GM12878 (cell line): ENCODE measurements around the gene PCK2. TPM values are rescaled to one million over a fixed set of nuclear protein-coding genes. Genes with fewer than 3 reads are reported as not detected.

Source experiments
- ATF7 ChIP-seq: fragments of 450-650 bp; IDR thresholded peaks from 2 replicates; pipeline ENCODE4 v1.6.1; 2016; ENCODE audit warnings: low read depth, mild to moderate bottlenecking
- BCL11A ChIP-seq: IDR thresholded peaks from 2 replicates; pipeline ENCODE4 v1.6.1; 2011; ENCODE audit warnings: low read depth, low read length
- BMI1 ChIP-seq: fragments of 450-650 bp; IDR thresholded peaks from 2 replicates; pipeline ENCODE4 v1.6.1; 2016; ENCODE audit warnings: mild to moderate bottlenecking, moderate library complexity, borderline replicate concordance
- CHD4 ChIP-seq: fragments of 200-600 bp; sonication (generic); IDR thresholded peaks from 2 replicates; pipeline ENCODE4 v1.6.1; 2016; ENCODE audit warnings: mild to moderate bottlenecking
- FOXK2 ChIP-seq: fragments of 450-650 bp; IDR thresholded peaks from 2 replicates; pipeline ENCODE4 v1.6.1; 2017; ENCODE audit warnings: mild to moderate bottlenecking, moderate library complexity
- HDGF ChIP-seq: fragments of 450-650 bp; IDR thresholded peaks from 2 replicates; pipeline ENCODE4 v1.6.1; 2016; ENCODE audit warnings: antibody characterized with exemption
- NFIC ChIP-seq: IDR thresholded peaks from 2 replicates; pipeline ENCODE4 v1.6.1; 2012; ENCODE audit warnings: low read depth, mild to moderate bottlenecking, inconsistent platforms, low read length, moderate library complexity
- NR2F1 ChIP-seq: fragments of 450-650 bp; conservative IDR thresholded peaks from 2 replicates; pipeline ENCODE4 v1.6.1; 2017; ENCODE audit warnings: mild to moderate bottlenecking
- POLR2AphosphoS5 ChIP-seq: IDR thresholded peaks from 2 replicates; pipeline ENCODE4 v1.6.1; 2011; ENCODE audit warnings: mild to moderate bottlenecking, low read length, inconsistent platforms
- PRDM15 ChIP-seq: fragments of 450-650 bp; formaldehyde crosslinking; IDR thresholded peaks from 2 replicates; pipeline ENCODE4 v1.4.0; 2020; ENCODE audit warnings: mild to moderate bottlenecking, moderate library complexity
- SMAD1 ChIP-seq: fragments of 450-650 bp; IDR thresholded peaks from 2 replicates; pipeline ENCODE4 v1.6.1; 2018; ENCODE audit warnings: mild to moderate bottlenecking, low read depth; ENCODE audit not compliant: partially characterized antibody
- SMC3 ChIP-seq: IDR thresholded peaks from 2 replicates; pipeline ENCODE4 v1.6.1; 2011; ENCODE audit warnings: low read length, improper control_type of control experiment, borderline replicate concordance
- STAT3 ChIP-seq: IDR thresholded peaks from 2 replicates; pipeline ENCODE4 v1.6.1; 2011; ENCODE audit warnings: low read depth, low read length, improper control_type of control experiment
- SUZ12 ChIP-seq: fragments of 200-600 bp; sonication (generic); IDR thresholded peaks from one replicate; pipeline ENCODE4 v1.6.1; 2018; ENCODE audit warnings: antibody characterized with exemption, mild to moderate bottlenecking; ENCODE audit not compliant: unreplicated experiment
- YY1 ChIP-seq: IDR thresholded peaks from 2 replicates; pipeline ENCODE4 v1.6.1; 2011; ENCODE audit warnings: low read depth, mild to moderate bottlenecking, low read length
- ZBTB11 ChIP-seq: fragments of 450-650 bp; formaldehyde crosslinking; IDR thresholded peaks from 2 replicates; pipeline ENCODE4 v1.5.0; 2022; ENCODE audit warnings: mild to moderate bottlenecking, missing genetic modification characterization
- ZNF207 ChIP-seq: fragments of 450-650 bp; IDR thresholded peaks from 2 replicates; pipeline ENCODE4 v1.6.1; 2014; ENCODE audit warnings: antibody characterized with exemption, mild to moderate bottlenecking, borderline replicate concordance
- ZNF687 ChIP-seq: fragments of 450-650 bp; IDR thresholded peaks from 2 replicates; pipeline ENCODE4 v1.6.1; 2017; ENCODE audit warnings: mild to moderate bottlenecking, moderate library complexity
- ZZZ3 ChIP-seq: IDR thresholded peaks from 2 replicates; pipeline ENCODE4 v1.6.1; 2011; ENCODE audit warnings: low read depth; ENCODE audit not compliant: control insufficient read depth, insufficient read length
- polyA plus RNA-seq, 11 experiments: library from polyadenylated mRNA; depleted of rRNA in 4 of 11; unstranded in 6 of 11; stranded (reverse) in 5 of 11; fragments of >200 nt; fragmentation: Nextera tagmentation in 4 of 11; fragmentation: Illumina TruSeq in 1 of 11; extraction: Ambion mirVana in 4 of 11; extraction: Trizol in 1 of 11; gene quantifications; 1 replicate in 1 of 11; 2 replicates in 10 of 11; pipeline versions ENCODE4 v1.2.1 to v1.2.3, GENCODE V29; 2011 to 2016; ENCODE audit warnings: inconsistent platforms in 2 of 11, missing spikeins in 2 of 11, low read depth in 1 of 11
- total RNA-seq, 4 experiments: library from RNA; depleted of rRNA in 3 of 4; stranded (reverse); fragments of >200 nt in 3 of 4; fragmentation: Illumina TruSeq in 1 of 4; extraction: Trizol in 1 of 4; gene quantifications; 2 replicates each; pipeline versions ENCODE4 v1.2.1 to v1.2.3, GENCODE V29; 2013 to 2021

The PCK2 gene
- total and polyA plus RNA-seq, 10 of the 15 experiments (the other 5 are each of a cell fraction or from before 2014, with no cell fraction given): 6.6 to 110 (median 44.6) TPM

GRCh38 chr14:24093901-24094840 lies at the start of gene PCK2 (continued):
- TF ChIP-seq ZBTB11 (CRISPR knock-in tag): no peak
- no peak for TF ChIP-seq ZZZ3
- TF ChIP-seq ZNF207: 0 out of 2 replicates have a peak, but pooled peaks have one; percentile 25
- TF ChIP-seq NR2F1: peak; percentile 64; the same call in 1 of the 2 replicates
- peak; percentile 26; the same call in 1 of the 2 replicates for TF ChIP-seq ATF7
- no peak for TF ChIP-seq PRDM15 (CRISPR knock-in tag)
- TF ChIP-seq YY1: no peak
- TF ChIP-seq BMI1: no peak
- peak; percentile 35; the same call in 1 of the 2 replicates for TF ChIP-seq ZNF687
- no peak for TF ChIP-seq SUZ12
- no peak for TF ChIP-seq STAT3
- TF ChIP-seq BCL11A: no peak
- TF ChIP-seq HDGF: no peak
- TF ChIP-seq SMC3: no peak
- TF ChIP-seq POLR2AphosphoS5: peak; percentile 35; the same call in 1 of the 2 replicates
- TF ChIP-seq NFIC: no peak
- TF ChIP-seq SMAD1: no peak
- no peak for TF ChIP-seq CHD4
- TF ChIP-seq FOXK2: no peak; the same call in 1 of the 2 replicates
